ENCODE results near the gene ITGA4.

GRCh38 chr2:181566334-181567032, 109.3 kb downstream of the ITGA4 start:
- TF ChIP-seq, protein P1, sequence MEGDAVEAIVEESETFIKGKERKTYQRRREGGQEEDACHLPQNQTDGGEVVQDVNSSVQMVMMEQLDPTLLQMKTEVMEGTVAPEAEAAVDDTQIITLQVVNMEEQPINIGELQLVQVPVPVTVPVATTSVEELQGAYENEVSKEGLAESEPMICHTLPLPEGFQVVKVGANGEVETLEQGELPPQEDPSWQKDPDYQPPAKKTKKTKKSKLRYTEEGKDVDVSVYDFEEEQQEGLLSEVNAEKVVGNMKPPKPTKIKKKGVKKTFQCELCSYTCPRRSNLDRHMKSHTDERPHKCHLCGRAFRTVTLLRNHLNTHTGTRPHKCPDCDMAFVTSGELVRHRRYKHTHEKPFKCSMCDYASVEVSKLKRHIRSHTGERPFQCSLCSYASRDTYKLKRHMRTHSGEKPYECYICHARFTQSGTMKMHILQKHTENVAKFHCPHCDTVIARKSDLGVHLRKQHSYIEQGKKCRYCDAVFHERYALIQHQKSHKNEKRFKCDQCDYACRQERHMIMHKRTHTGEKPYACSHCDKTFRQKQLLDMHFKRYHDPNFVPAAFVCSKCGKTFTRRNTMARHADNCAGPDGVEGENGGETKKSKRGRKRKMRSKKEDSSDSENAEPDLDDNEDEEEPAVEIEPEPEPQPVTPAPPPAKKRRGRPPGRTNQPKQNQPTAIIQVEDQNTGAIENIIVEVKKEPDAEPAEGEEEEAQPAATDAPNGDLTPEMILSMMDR (IDR thresholded peaks at IDR 0.05), result no peak
- no peak for TF ChIP-seq POLR2A (IDR thresholded peaks at IDR 0.05)
